GM21360 (cell line): Measurements from ENCODE around the gene C1GALT1C1.

Source experiments
- ATAC-seq: cut with Tn5 transposase; IDR thresholded peaks from one replicate; pipeline ENCODE4 v1.9.1; 2021; ENCODE audit warnings: mild to moderate bottlenecking, moderate library complexity; ENCODE audit not compliant: unreplicated experiment

C1GALT1C1 gene

DNA sequence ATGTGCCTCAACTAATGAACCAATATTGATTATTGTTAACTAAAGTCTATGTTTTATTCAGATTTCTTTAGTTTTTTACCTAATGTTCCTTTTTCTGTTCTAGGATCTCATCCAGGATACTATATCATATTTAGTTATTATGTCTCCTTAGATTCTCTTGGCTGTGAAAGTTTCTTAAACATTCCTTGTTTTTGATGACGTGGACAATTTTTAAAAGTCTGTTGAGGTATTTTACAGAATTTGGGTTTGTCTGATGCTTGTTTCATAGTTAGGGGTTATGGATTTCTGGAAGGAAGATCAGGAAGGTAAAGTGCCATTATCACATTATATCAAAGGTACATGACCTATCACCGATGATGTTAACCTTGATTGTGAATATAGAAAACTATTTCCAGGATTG lies 44.2 kb downstream of the C1GALT1C1 start:
- no peak for ATAC-seq
